ENCODE data around the gene CHI3L1. TPM values are rescaled to one million over a fixed set of nuclear protein-coding genes. Genes with fewer than 3 reads are reported as not detected.
A peak's percentile ranks its signal among the peaks of the same experiment; 100 is the strongest.

The CHI3L1 gene
- total RNA-seq, 1 experiment from 2014 or later, result not detected

GRCh38 chr1:203173011-203173555, 13.4 kb downstream of the CHI3L1 start:
- Histone ChIP-seq H3K27ac (ENCODE audit: low read depth, low read length) (no peak overlapping the region), H3K36me3 (ENCODE audit: control insufficient read depth in 1 of 2, insufficient read depth in 2 of 2, low read length in 2 of 2) (no peaks in the 10 kb centered on the region), H3K9ac (ENCODE audit: low read length) (no peak overlapping the region), H2AFZ (ENCODE audit: low read depth, low read length, poor library complexity, severe bottlenecking) (no peak overlapping the region), H3K79me2 (ENCODE audit: insufficient read depth, low read length) (no peaks in the 10 kb centered on the region), H3K4me2 (ENCODE audit: low read length) (peak overlapping the region; percentile 52; the same call in 1 of the 2 replicates), H3K9me3 (ENCODE audit: control insufficient read depth in 1 of 2, insufficient read depth in 1 of 2, low read depth in 1 of 2, low read length in 2 of 2) (no peaks in the 10 kb centered on the region), H3K9me2 (ENCODE audit: insufficient read depth) (no peaks in the 10 kb centered on the region), H4K20me1 (ENCODE audit: insufficient read depth) (no peaks in the 10 kb centered on the region), H3K4me3 (replicated peaks in 1 of 2; ENCODE audit: low read depth in 1 of 2, low read length in 2 of 2) (no peak overlapping the region), H3K4me1 (ENCODE audit: control insufficient read depth in 1 of 2, insufficient read depth in 2 of 2, low read length in 2 of 2) (peaks cover 24 to 72% of the 10 kb centered on the region in 2 experiments), H3K27me3 (ENCODE audit: insufficient read depth, low read length) (no peaks in the 10 kb centered on the region)
- ChIA-PET CTCF (interaction anchor here (0.7 to 4.3 kb wide), 14 partner anchors 8 to 136 kb away, joined by 3 to 43 read pairs (median 4); partner anchors contain the start of gene ADORA1), RAD21 (ENCODE audit: low non-redundant PET in 1 of 2, low total read pairs in 2 of 2, uncharacterized antibody in 2 of 2, unreplicated experiment in 2 of 2) (interaction anchor here (0.5 to 2.4 kb wide), 6 partner anchors 14 to 133 kb away, joined by 3 to 9 read pairs (median 6); no protein-coding TSS in a partner anchor), POLR2A (no interaction called here)
- ATAC-seq, result no peak
- no peak for DNase-seq (ENCODE audit: low read depth, low spot score)
- TF ChIP-seq, protein P1, sequence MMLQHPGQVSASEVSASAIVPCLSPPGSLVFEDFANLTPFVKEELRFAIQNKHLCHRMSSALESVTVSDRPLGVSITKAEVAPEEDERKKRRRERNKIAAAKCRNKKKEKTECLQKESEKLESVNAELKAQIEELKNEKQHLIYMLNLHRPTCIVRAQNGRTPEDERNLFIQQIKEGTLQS (IDR thresholded peaks at IDR 0.05), result no peak
- TF ChIP-seq FOSL1 (IDR thresholded peaks at IDR 0.05; ENCODE audit: low read depth) (no peak), EZH2phosphoT487 (IDR thresholded peaks at IDR 0.05; ENCODE audit: borderline replicate concordance) (no peak), POLR2A (IDR thresholded peaks at IDR 0.05; ENCODE audit: borderline replicate concordance, extremely low read depth, insufficient read depth, insufficient read length) (no peak), ELF1 (IDR thresholded peaks at IDR 0.05; ENCODE audit: borderline replicate concordance, low read depth) (no peak), CBX3 (IDR thresholded peaks at IDR 0.05; ENCODE audit: low read depth) (no peak), TCF7L2 (IDR thresholded peaks at IDR 0.05; ENCODE audit: borderline replicate concordance, extremely low read depth, insufficient read depth, insufficient read length) (no peak), POLR2AphosphoS5 (IDR thresholded peaks at IDR 0.05; ENCODE audit: low read depth, low read length) (no peak), ZBTB33 (IDR thresholded peaks at IDR 0.05; ENCODE audit: extremely low read depth, insufficient replicate concordance, low read length) (no peak), SP1 (IDR thresholded peaks at IDR 0.05; ENCODE audit: low read depth) (no peak)
- TF ChIP-seq, protein P2, sequence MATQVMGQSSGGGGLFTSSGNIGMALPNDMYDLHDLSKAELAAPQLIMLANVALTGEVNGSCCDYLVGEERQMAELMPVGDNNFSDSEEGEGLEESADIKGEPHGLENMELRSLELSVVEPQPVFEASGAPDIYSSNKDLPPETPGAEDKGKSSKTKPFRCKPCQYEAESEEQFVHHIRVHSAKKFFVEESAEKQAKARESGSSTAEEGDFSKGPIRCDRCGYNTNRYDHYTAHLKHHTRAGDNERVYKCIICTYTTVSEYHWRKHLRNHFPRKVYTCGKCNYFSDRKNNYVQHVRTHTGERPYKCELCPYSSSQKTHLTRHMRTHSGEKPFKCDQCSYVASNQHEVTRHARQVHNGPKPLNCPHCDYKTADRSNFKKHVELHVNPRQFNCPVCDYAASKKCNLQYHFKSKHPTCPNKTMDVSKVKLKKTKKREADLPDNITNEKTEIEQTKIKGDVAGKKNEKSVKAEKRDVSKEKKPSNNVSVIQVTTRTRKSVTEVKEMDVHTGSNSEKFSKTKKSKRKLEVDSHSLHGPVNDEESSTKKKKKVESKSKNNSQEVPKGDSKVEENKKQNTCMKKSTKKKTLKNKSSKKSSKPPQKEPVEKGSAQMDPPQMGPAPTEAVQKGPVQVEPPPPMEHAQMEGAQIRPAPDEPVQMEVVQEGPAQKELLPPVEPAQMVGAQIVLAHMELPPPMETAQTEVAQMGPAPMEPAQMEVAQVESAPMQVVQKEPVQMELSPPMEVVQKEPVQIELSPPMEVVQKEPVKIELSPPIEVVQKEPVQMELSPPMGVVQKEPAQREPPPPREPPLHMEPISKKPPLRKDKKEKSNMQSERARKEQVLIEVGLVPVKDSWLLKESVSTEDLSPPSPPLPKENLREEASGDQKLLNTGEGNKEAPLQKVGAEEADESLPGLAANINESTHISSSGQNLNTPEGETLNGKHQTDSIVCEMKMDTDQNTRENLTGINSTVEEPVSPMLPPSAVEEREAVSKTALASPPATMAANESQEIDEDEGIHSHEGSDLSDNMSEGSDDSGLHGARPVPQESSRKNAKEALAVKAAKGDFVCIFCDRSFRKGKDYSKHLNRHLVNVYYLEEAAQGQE (IDR thresholded peaks at IDR 0.05; ENCODE audit: low read depth), result no peak
- TF ChIP-seq, protein P3, sequence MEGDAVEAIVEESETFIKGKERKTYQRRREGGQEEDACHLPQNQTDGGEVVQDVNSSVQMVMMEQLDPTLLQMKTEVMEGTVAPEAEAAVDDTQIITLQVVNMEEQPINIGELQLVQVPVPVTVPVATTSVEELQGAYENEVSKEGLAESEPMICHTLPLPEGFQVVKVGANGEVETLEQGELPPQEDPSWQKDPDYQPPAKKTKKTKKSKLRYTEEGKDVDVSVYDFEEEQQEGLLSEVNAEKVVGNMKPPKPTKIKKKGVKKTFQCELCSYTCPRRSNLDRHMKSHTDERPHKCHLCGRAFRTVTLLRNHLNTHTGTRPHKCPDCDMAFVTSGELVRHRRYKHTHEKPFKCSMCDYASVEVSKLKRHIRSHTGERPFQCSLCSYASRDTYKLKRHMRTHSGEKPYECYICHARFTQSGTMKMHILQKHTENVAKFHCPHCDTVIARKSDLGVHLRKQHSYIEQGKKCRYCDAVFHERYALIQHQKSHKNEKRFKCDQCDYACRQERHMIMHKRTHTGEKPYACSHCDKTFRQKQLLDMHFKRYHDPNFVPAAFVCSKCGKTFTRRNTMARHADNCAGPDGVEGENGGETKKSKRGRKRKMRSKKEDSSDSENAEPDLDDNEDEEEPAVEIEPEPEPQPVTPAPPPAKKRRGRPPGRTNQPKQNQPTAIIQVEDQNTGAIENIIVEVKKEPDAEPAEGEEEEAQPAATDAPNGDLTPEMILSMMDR (IDR thresholded peaks at IDR 0.05 in 2 of 3, conservative IDR thresholded peaks at IDR 0.05 in 1 of 3; ENCODE audit: borderline replicate concordance in 1 of 3, insufficient read depth in 1 of 3, low read depth in 2 of 3, low read length in 2 of 3), result no peak
- intact Hi-C loops (cut with micrococcal nuclease), result no loop called here
- no TSS peak for BruUV-seq (replicated peaks)
